PC-3 (cell line): ENCODE data around the gene RNF126. TPM values are rescaled to one million over a fixed set of nuclear protein-coding genes. Genes with fewer than 3 reads are reported as not detected.
A peak's percentile ranks its signal among the peaks of the same experiment; 100 is the strongest.
"Not testable (repeated sequence)": the region's sequence is repeated elsewhere in the genome, so short reads cannot be mapped to it uniquely, and the experiment has no call there.

Experiments used
- ATAC-seq: fragments of 200-7000 bp; cut with Tn5 transposase; 2 replicates; pipeline ENCODE4 v1.9.1; 2020; ENCODE audit warnings: mild to moderate bottlenecking, moderate library complexity
- BruUV-seq: library from RNA; stranded (reverse); fragments of 400-500 nt; replicated peaks from 2 replicates; lab custom pipeline; 2021; lab: Mats Ljungman, UMichigan
- CTCF ChIA-PET: fragments of 300-600 bp; sonication (Branson Sonifier 250); formaldehyde crosslinking; loops from one replicate; lab custom pipeline; 2022; ENCODE audit warnings: antibody characterized with exemption; lab: Charles Lee
- POLR2A ChIA-PET: fragments of 300-600 bp; sonication (Branson Sonifier 250); formaldehyde crosslinking; loops from one replicate; lab custom pipeline; 2022; ENCODE audit warnings: antibody characterized with exemption; ENCODE audit not compliant: unreplicated experiment; lab: Charles Lee
- DNase-seq: peaks from one replicate; pipeline ENCODE4 v3.0.0-alpha.2; 2015
- H2AFZ ChIP-seq: fragments of 300-600 bp; sonication (generic); 2 replicates; pipeline ENCODE4 v1.6.0; 2016; ENCODE audit warnings: antibody characterized with exemption, low read length
- H3F3A ChIP-seq: fragments of 300-600 bp; sonication (generic); one replicate; pipeline ENCODE4 v1.6.0; 2017; ENCODE audit warnings: antibody characterized with exemption, low read length, control low read depth, mild to moderate bottlenecking; ENCODE audit not compliant: unreplicated experiment
- H3K27ac ChIP-seq: fragments of 300-600 bp; sonication (generic); 2 replicates; pipeline ENCODE4 v1.5.1; 2016; ENCODE audit warnings: mild to moderate bottlenecking, low read length
- H3K27me3 ChIP-seq: fragments of 300-600 bp; sonication (generic); 2 replicates; pipeline ENCODE4 v1.6.1; 2016; ENCODE audit warnings: low read length, mixed read lengths
- H3K36me3 ChIP-seq: fragments of 300-600 bp; sonication (generic); 2 replicates; pipeline ENCODE4 v1.6.1; 2016; ENCODE audit warnings: low read depth, mixed run types, low read length, mixed read lengths
- H3K4me1 ChIP-seq: fragments of 300-600 bp; sonication (generic); 2 replicates; pipeline ENCODE4 v1.5.1; 2016; ENCODE audit warnings: low read length; ENCODE audit not compliant: insufficient read depth
- H3K4me2 ChIP-seq: fragments of 300-600 bp; sonication (generic); 2 replicates; pipeline ENCODE4 v1.6.0; 2016; ENCODE audit warnings: low read length
- H3K4me3 ChIP-seq: fragments of 300-600 bp; sonication (generic); 2 replicates; pipeline ENCODE4 v1.5.1; 2016; ENCODE audit warnings: mild to moderate bottlenecking, low read length, mixed read lengths
- H3K79me2 ChIP-seq: fragments of 300-600 bp; sonication (generic); 2 replicates; pipeline ENCODE4 v1.6.1; 2017; ENCODE audit warnings: low read length, mixed read lengths
- H3K9ac ChIP-seq: fragments of 300-600 bp; sonication (generic); 2 replicates; pipeline ENCODE4 v1.6.0; 2016; ENCODE audit warnings: mild to moderate bottlenecking, low read length
- H3K9me2 ChIP-seq: fragments of 300-600 bp; sonication (generic); replicated peaks from 2 replicates; pipeline ENCODE4 v1.6.1; 2016; ENCODE audit warnings: mixed run types, low read length, mixed read lengths
- H3K9me3 ChIP-seq: fragments of 300-600 bp; sonication (generic); 2 replicates; pipeline ENCODE4 v1.6.1; 2016; ENCODE audit warnings: low read length, mixed read lengths
- H4K20me1 ChIP-seq: fragments of 300-600 bp; sonication (generic); 2 replicates; pipeline ENCODE4 v1.6.1; 2016; ENCODE audit warnings: low read length, mixed read lengths
- EZH2 ChIP-seq: fragments of 300-600 bp; sonication (generic); IDR thresholded peaks from one replicate; pipeline ENCODE4 v1.6.1; 2017; ENCODE audit warnings: antibody characterized with exemption, mild to moderate bottlenecking, low read length; ENCODE audit not compliant: unreplicated experiment
- EZH2phosphoT487 ChIP-seq: fragments of 300-600 bp; sonication (generic); IDR thresholded peaks from 2 replicates; pipeline ENCODE4 v1.6.1; 2018; ENCODE audit warnings: mild to moderate bottlenecking, antibody characterized with exemption, low read length, borderline replicate concordance
- intact Hi-C: fragments of 100-400 bp; cut with micrococcal nuclease; formaldehyde crosslinking; loops from 2 replicates; pipeline ENCODE4 v1.9.0; 2023
- total RNA-seq: library from RNA; depleted of rRNA; stranded (reverse); fragments of >200 nt; gene quantifications from 2 replicates; pipeline ENCODE4 v1.2.3, GENCODE V29; 2014
- TF ChIP-seq, protein P1 (sequence below): fragments of 300-600 bp; sonication (generic); conservative IDR thresholded peaks from 2 replicates; pipeline ENCODE4 v1.5.1; 2017; ENCODE audit warnings: antibody characterized with exemption, low read depth, mild to moderate bottlenecking, low read length

RNF126 gene
- total RNA-seq, 1 experiment from 2014 or later, result 86.4 TPM

DNA sequence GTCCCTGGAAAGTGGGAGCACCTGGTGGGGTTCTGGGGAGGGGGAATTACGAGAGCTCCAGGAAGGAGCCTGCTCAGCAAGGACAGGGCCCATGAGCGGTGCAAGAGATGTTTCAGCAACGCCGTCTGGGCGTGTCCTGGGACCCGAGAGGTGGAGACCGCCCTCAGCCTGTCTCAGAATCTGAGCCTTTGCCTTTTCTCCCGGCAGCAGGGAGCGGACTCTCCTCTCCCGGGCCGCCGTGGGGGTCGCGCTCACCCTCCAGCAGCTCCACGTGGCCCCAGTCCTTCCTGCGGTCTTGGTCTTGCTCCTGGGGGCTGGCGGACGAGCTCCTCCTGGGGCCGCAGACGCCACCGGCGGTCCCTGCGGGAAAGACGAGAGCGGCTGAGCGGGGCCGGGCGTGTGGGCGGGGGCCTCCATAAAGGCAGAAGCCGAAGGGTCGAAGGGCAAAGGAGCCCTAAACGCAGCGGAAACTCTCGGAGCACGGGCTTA, 30.4 kb downstream of the RNF126 start:
- BruUV-seq, result no TSS peak
- peaks cover 47% of the 10 kb centered on the region for H3K79me2 ChIP-seq
- H3K9ac ChIP-seq, result peak overlapping the region; percentile 89
- peaks cover 5% of the 10 kb centered on the region; the same call in 1 of the 2 replicates for H3K36me3 ChIP-seq
- peak overlapping the region; percentile 92 for H3K4me2 ChIP-seq
- no peaks in the 10 kb centered on the region for H3K27me3 ChIP-seq
- CTCF ChIA-PET, result interaction anchor here (0.6 kb wide), 1 partner anchor 75 kb away, joined by 3 read pairs; no protein-coding TSS in a partner anchor
- H3F3A ChIP-seq, result no peaks in the 10 kb centered on the region
- intact Hi-C loops, result loop anchor here (10.0 kb wide), 1 partner anchor 58 kb away; the partner anchor contains the start of gene BSG
- H3K4me1 ChIP-seq, result peaks cover 5% of the 10 kb centered on the region; the same call in 1 of the 2 replicates
- H3K9me2 ChIP-seq, result no peaks in the 10 kb centered on the region
- DNase-seq, result peak; percentile 40
- peak overlapping the region; percentile 76 for H2AFZ ChIP-seq
- TF ChIP-seq, protein P1, sequence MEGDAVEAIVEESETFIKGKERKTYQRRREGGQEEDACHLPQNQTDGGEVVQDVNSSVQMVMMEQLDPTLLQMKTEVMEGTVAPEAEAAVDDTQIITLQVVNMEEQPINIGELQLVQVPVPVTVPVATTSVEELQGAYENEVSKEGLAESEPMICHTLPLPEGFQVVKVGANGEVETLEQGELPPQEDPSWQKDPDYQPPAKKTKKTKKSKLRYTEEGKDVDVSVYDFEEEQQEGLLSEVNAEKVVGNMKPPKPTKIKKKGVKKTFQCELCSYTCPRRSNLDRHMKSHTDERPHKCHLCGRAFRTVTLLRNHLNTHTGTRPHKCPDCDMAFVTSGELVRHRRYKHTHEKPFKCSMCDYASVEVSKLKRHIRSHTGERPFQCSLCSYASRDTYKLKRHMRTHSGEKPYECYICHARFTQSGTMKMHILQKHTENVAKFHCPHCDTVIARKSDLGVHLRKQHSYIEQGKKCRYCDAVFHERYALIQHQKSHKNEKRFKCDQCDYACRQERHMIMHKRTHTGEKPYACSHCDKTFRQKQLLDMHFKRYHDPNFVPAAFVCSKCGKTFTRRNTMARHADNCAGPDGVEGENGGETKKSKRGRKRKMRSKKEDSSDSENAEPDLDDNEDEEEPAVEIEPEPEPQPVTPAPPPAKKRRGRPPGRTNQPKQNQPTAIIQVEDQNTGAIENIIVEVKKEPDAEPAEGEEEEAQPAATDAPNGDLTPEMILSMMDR, result no peak
- TF ChIP-seq EZH2phosphoT487, result no peak
- TF ChIP-seq EZH2, result no peak
- H3K27ac ChIP-seq, result peak overlapping the region; percentile 35
- H4K20me1 ChIP-seq, result no peaks in the 10 kb centered on the region
- peak; percentile 58 for ATAC-seq
- H3K9me3 ChIP-seq, result no peaks in the 10 kb centered on the region
- H3K4me3 ChIP-seq, result peak overlapping the region; percentile 89
- POLR2A ChIA-PET, result no interaction called here

DNA sequence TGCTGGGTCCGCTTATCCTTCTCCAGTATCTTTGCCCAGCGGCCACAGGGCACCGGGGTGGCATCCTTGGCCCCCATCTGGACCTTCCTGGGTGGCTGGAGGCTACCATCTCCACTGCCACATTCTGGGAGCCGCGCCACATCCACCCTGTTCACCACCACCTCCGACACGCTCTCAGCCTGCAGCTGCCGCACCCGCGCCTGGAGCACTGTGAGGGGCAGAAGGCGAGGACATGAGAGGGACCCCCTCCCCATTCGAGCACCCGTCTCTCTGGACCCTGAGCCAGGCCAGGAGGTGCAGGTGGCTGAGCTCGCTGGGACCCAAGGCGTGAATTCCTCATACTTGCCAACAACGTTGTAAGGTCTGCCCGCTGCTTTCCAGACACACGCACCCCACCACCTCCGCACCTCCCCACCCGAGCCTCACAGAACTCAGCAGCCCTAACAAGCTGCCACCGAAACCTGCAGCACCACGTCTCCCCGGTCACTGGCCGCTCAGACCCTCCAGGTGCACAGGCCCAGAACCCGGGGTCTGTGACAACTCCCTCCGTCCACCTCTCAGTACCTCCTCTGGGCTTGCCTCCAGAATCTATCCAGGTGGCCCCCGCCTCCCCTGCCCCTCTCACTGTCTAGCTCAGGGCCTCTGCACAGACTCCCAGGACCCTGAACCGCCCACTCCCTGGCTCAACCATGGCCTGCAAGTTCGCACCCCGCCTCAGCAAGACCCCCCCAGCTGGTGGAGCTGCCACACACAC, 32.9 kb downstream of the RNF126 start:
- Histone ChIP-seq H3K9me2 (no peaks in the 10 kb centered on the region), H3K79me2 (peaks cover 47% of the 10 kb centered on the region), H3K4me2 (no peak overlapping the region), H3K4me1 (peaks cover 5% of the 10 kb centered on the region; the same call in 1 of the 2 replicates), H3K9me3 (no peaks in the 10 kb centered on the region), H3K27me3 (no peaks in the 10 kb centered on the region), H3K9ac (no peak overlapping the region), H3K36me3 (peaks cover 5% of the 10 kb centered on the region; the same call in 1 of the 2 replicates), H2AFZ (no peak overlapping the region), H3F3A (no peaks in the 10 kb centered on the region), H3K27ac (no peak overlapping the region), H4K20me1 (no peaks in the 10 kb centered on the region), H3K4me3 (no peak overlapping the region)
- ATAC-seq (no peak), DNase-seq (no peak)
- intact Hi-C loops, result loop anchor here (10.0 kb wide), 1 partner anchor 55 kb away; the partner anchor contains the start of gene BSG
- no TSS peak for BruUV-seq
- CTCF ChIA-PET, result no interaction called here
- POLR2A ChIA-PET, result no interaction called here
- no peak for TF ChIP-seq EZH2phosphoT487
- TF ChIP-seq EZH2, result no peak
- TF ChIP-seq, protein P1, result no peak

DNA sequence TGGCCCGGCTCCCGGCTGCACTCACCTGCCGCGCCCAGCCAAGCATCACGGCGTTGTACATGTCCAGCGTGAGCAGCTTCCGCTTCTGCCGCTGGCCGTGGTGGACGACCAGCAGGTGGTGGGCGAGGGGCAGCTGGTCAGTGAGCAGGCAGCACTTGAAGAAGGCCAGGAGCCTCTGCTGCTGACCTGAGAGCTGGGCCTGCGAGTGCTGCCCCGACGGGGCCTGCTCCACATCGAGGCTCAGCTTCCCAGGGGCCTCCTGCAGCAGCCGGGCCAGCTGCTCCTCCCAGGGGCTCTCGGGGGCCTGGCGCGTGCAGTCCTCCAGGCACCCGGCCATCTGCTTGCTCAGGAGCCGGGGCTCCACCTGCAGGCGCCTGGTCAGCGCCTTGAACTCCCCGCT, 33.5 kb downstream of the RNF126 start:
- H3K9me3 ChIP-seq, H4K20me1 ChIP-seq, H3F3A ChIP-seq, H3K4me1 ChIP-seq, H3K27ac ChIP-seq, H3K9ac ChIP-seq, H2AFZ ChIP-seq, DNase-seq, H3K36me3 ChIP-seq, H3K9me2 ChIP-seq, BruUV-seq, ATAC-seq, POLR2A ChIA-PET, CTCF ChIA-PET, H3K4me3 ChIP-seq, H3K4me2 ChIP-seq, H3K27me3 ChIP-seq, intact Hi-C loops: not testable (repeated sequence)
- H3K79me2 ChIP-seq, result peaks cover 47% of the 10 kb centered on the region
